Loucy (cell line): Measurements from ENCODE around the gene KIAA0319L.
"Not testable (repeated sequence)": the region's sequence is repeated elsewhere in the genome, so short reads cannot be mapped to it uniquely, and the experiment has no call there.

Source experiments
- H2AFZ ChIP-seq: fragments of 200-600 bp; sonication (generic); 2 replicates; pipeline ENCODE4 v1.6.0; 2016; ENCODE audit warnings: antibody characterized with exemption, mild to moderate bottlenecking, low read length, moderate library complexity
- H3F3A ChIP-seq: fragments of 200-600 bp; 2 replicates; pipeline ENCODE4 v1.6.0; 2016; ENCODE audit warnings: antibody characterized with exemption, low read depth, mild to moderate bottlenecking
- H3K27me3 ChIP-seq: fragments of 200-600 bp; sonication (generic); 2 replicates; pipeline ENCODE4 v1.6.1; 2014; ENCODE audit warnings: low read length, mild to moderate bottlenecking; ENCODE audit not compliant: insufficient read depth, poor library complexity, severe bottlenecking
- H3K36me3 ChIP-seq: fragments of 200-600 bp; sonication (generic); 2 replicates; pipeline ENCODE4 v1.6.1; 2016; ENCODE audit warnings: low read length; ENCODE audit not compliant: insufficient read depth
- H3K4me1 ChIP-seq: fragments of 200-600 bp; sonication (generic); 2 replicates; pipeline ENCODE4 v1.5.1; 2014; ENCODE audit warnings: low read length, mild to moderate bottlenecking; ENCODE audit not compliant: insufficient read depth, poor library complexity, severe bottlenecking
- H3K4me2 ChIP-seq: fragments of 200-600 bp; sonication (generic); 2 replicates; pipeline ENCODE4 v1.6.0; 2014; ENCODE audit warnings: antibody characterized with exemption, low read length, low read depth, mild to moderate bottlenecking; ENCODE audit not compliant: poor library complexity, severe bottlenecking
- H3K4me3 ChIP-seq: fragments of 200-600 bp; sonication (generic); 2 replicates; pipeline ENCODE4 v1.5.1; 2014; ENCODE audit warnings: low read length, mild to moderate bottlenecking, mixed read lengths; ENCODE audit not compliant: poor library complexity, severe bottlenecking
- H3K79me2 ChIP-seq: fragments of 200-600 bp; sonication (generic); 2 replicates; pipeline ENCODE4 v1.6.1; 2014; ENCODE audit warnings: low read length; ENCODE audit not compliant: insufficient read depth
- H3K9ac ChIP-seq: fragments of 200-600 bp; sonication (generic); 2 replicates; pipeline ENCODE4 v1.6.0; 2014; ENCODE audit warnings: mild to moderate bottlenecking, low read depth, low read length, moderate library complexity; ENCODE audit not compliant: poor library complexity, severe bottlenecking
- H3K9me2 ChIP-seq: fragments of 200-600 bp; sonication (generic); replicated peaks from 2 replicates; pipeline ENCODE4 v1.6.1; 2016; ENCODE audit warnings: low read depth, low read length, mixed read lengths
- H3K9me3 ChIP-seq: fragments of 200-600 bp; sonication (generic); 2 replicates; pipeline ENCODE4 v1.6.1; 2014; ENCODE audit warnings: mild to moderate bottlenecking, antibody characterized with exemption, low read length, low read depth; ENCODE audit not compliant: insufficient read depth
- H4K20me1 ChIP-seq: fragments of 200-600 bp; sonication (generic); 2 replicates; pipeline ENCODE4 v1.6.0; 2014; ENCODE audit warnings: antibody characterized with exemption, low read length, mild to moderate bottlenecking; ENCODE audit not compliant: insufficient read depth, poor library complexity, severe bottlenecking
- CTCF ChIP-seq: fragments of 200-600 bp; sonication (generic); conservative IDR thresholded peaks from 2 replicates; pipeline ENCODE4 v1.5.1; 2014; ENCODE audit warnings: mild to moderate bottlenecking, antibody characterized with exemption, low read length
- EZH2phosphoT487 ChIP-seq: fragments of 200-600 bp; IDR thresholded peaks from 2 replicates; pipeline ENCODE4 v1.6.1; 2018; ENCODE audit warnings: antibody characterized with exemption, mild to moderate bottlenecking, moderate library complexity, borderline replicate concordance

KIAA0319L gene

GRCh38 chr1:35588197-35588910, 31.2 kb upstream of the KIAA0319L start:
- Histone ChIP-seq H3K36me3 (peaks cover 9% of the 10 kb centered on the region; the same call in 1 of the 2 replicates), H3K4me2 (no peak overlapping the region), H3K9me3 (no peaks in the 10 kb centered on the region), H2AFZ (no peak overlapping the region), H4K20me1 (no peaks in the 10 kb centered on the region), H3F3A (no peaks in the 10 kb centered on the region), H3K9ac (no peak overlapping the region), H3K27me3 (no peaks in the 10 kb centered on the region), H3K79me2 (no peaks in the 10 kb centered on the region), H3K4me1 (peaks cover 8% of the 10 kb centered on the region), H3K4me3 (no peak overlapping the region), H3K9me2 (no peaks in the 10 kb centered on the region)
- TF ChIP-seq EZH2phosphoT487 (no peak), CTCF (no peak)

GRCh38 chr1:35587736-35588135, 30.5 kb upstream of the KIAA0319L start:
- no peak overlapping the region for H2AFZ ChIP-seq
- no peaks in the 10 kb centered on the region for H3F3A ChIP-seq
- peaks cover 2% of the 10 kb centered on the region for H3K4me1 ChIP-seq
- no peak overlapping the region for H3K4me3 ChIP-seq
- H3K79me2 ChIP-seq, result no peaks in the 10 kb centered on the region
- H3K27me3 ChIP-seq, result no peaks in the 10 kb centered on the region
- no peaks in the 10 kb centered on the region for H3K9me3 ChIP-seq
- no peaks in the 10 kb centered on the region for H4K20me1 ChIP-seq
- peaks cover 9% of the 10 kb centered on the region; the same call in 1 of the 2 replicates for H3K36me3 ChIP-seq
- no peak overlapping the region for H3K9ac ChIP-seq
- H3K9me2 ChIP-seq, result no peaks in the 10 kb centered on the region
- no peak overlapping the region for H3K4me2 ChIP-seq
- TF ChIP-seq EZH2phosphoT487 (no peak), CTCF (no peak)

- Histone ChIP-seq H4K20me1 (no peaks in the 10 kb centered on the region), H3K9me3 (no peaks in the 10 kb centered on the region), H3K79me2 (no peaks in the 10 kb centered on the region), H3K4me1 (no peaks in the 10 kb centered on the region), H3F3A (no peaks in the 10 kb centered on the region), H3K4me3 (no peak overlapping the region), H3K36me3 (peaks cover 9% of the 10 kb centered on the region; the same call in 1 of the 2 replicates), H3K4me2 (no peak overlapping the region), H3K27me3 (no peaks in the 10 kb centered on the region), H2AFZ (no peak overlapping the region), H3K9me2 (no peaks in the 10 kb centered on the region), H3K9ac (no peak overlapping the region)
- TF ChIP-seq EZH2phosphoT487, result no peak
- no peak for TF ChIP-seq CTCF
Observed at GRCh38 chr1:35586808-35587207, 29.6 kb upstream of the KIAA0319L start.

- not testable (repeated sequence) for H3K36me3 ChIP-seq, H4K20me1 ChIP-seq, H3F3A ChIP-seq, H3K27me3 ChIP-seq, H3K9ac ChIP-seq, H3K79me2 ChIP-seq, H3K9me3 ChIP-seq, H3K4me1 ChIP-seq, H3K4me3 ChIP-seq, H2AFZ ChIP-seq, H3K9me2 ChIP-seq, H3K4me2 ChIP-seq
Observed at GRCh38 chr1:35585805-35586204, 28.6 kb upstream of the KIAA0319L start.
